Activated CD4-positive, alpha-beta T cell treated with anti-CD3 and anti-CD28 coated beads, Interleukin-2, amount 10 ng/mL, durations not matched to agents 24 days and 14 days (primary cell): ENCODE data around the gene OR51B5. TPM values are rescaled to one million over a fixed set of nuclear protein-coding genes. Genes with fewer than 3 reads are reported as not detected.
"Not testable (repeated sequence)": the region's sequence is repeated elsewhere in the genome, so short reads cannot be mapped to it uniquely, and the experiment has no call there.

ENCODE experiments used
- DNase-seq: peaks from one replicate; pipeline ENCODE4 v3.0.0; 2022
- H3K27ac Mint-ChIP-seq: one replicate; pipeline ENCODE4 v1.8.0; 2022; ENCODE audit warnings: mild to moderate bottlenecking, mixed read lengths
- H3K27me3 Mint-ChIP-seq: one replicate; pipeline ENCODE4 v1.8.0; 2022; ENCODE audit warnings: mixed read lengths
- H3K36me3 Mint-ChIP-seq: one replicate; pipeline ENCODE4 v1.8.0; 2022; ENCODE audit warnings: low read depth, mild to moderate bottlenecking, mixed read lengths
- H3K4me1 Mint-ChIP-seq: one replicate; pipeline ENCODE4 v1.8.0; 2021; ENCODE audit warnings: mixed read lengths
- H3K4me3 Mint-ChIP-seq: one replicate; pipeline ENCODE4 v1.8.0; 2022; ENCODE audit warnings: mild to moderate bottlenecking, moderate library complexity, mixed read lengths
- H3K9me3 Mint-ChIP-seq: one replicate; pipeline ENCODE4 v1.8.0; 2021; ENCODE audit warnings: mixed read lengths
- intact Hi-C: fragments of 100-400 bp; cut with micrococcal nuclease; formaldehyde crosslinking; loops from one replicate; pipeline ENCODE4 v1.15.1; 2023
- total RNA-seq: library from RNA; stranded (reverse); gene quantifications from 2 replicates; pipeline ENCODE4 v1.2.3, GENCODE V29; 2022

The OR51B5 gene
- total RNA-seq, 1 donor from 2014 or later = not detected

DNA sequence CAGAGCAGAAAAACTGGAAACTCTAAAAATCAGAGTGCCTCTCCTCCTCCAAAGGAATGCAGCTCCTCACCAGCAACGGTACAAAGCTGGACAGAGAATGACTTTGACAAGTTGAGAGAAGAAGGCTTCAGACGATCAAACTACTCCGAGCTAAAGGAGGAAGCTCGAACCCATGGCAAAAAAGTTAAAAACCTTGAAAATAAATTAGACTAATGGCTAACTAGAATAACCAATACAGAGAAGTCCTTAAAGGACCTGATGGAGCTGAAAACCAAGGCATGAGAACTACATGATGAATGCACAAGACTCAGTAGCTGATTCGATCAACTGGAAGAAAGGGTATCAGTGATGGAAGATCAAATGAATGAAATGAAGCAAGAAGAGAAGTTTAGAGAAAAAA, 12.7 kb upstream of the OR51B5 start:
- H3K27ac Mint-ChIP-seq, H3K9me3 Mint-ChIP-seq, H3K27me3 Mint-ChIP-seq, H3K36me3 Mint-ChIP-seq, H3K4me1 Mint-ChIP-seq, DNase-seq, intact Hi-C loops, H3K4me3 Mint-ChIP-seq: not testable (repeated sequence)

DNA sequence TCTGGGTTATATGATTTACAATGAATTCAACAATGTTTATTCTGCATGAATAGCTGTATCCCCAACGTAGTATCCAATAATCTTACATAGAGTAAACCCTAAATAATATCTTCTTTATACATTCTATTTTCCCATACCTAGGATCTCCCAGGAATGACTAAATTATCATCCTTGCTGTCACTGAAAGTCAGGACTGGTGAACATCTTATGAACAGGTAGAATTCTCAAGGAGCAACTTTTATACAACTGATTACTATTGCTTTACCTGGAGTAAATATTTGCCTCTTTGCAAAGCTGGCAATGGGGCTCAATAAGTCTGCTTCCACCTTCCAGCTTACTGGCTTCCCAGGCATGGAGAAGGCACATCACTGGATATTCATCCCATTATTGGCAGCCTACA, 7.9 kb upstream of the OR51B5 start, which contains the start of gene OR51B6:
OR51B6 (plus strand) TSS at position 301 of the 400 bp plus-strand sequence; CDS start at position 301, 0 bp downstream.
- intact Hi-C loops = no loop called here
- Mint-ChIP-seq H3K9me3 (no peaks in the 10 kb centered on the region), H3K27me3 (peaks cover 2% of the 10 kb centered on the region), H3K36me3 (no peaks in the 10 kb centered on the region), H3K27ac (no peak within 1 kb of the TSS), H3K4me3 (no peak within 1 kb of the TSS), H3K4me1 (no peaks in the 10 kb centered on the region)
- no peak for DNase-seq

DNA sequence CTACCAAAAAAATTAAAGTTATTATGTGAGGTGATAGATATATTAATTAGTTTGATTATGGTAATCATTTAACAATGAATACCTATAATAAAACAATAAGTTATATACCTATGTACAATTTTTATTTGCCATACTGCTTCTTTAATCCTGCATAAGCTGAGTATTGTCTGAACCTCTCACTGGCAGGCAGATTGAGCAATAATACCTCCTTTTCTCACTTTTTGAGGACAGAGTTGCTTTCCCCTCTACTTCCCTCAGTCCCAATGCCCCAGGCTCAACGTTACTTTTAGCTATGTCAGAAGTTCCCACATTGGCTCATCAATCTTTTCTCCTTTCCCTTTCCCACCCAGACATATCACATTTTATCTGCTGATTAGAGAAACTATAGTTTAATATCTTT, 6.2 kb upstream of the OR51B5 start:
- intact Hi-C loops = no loop called here
- H3K9me3 Mint-ChIP-seq = no peaks in the 10 kb centered on the region
- no peaks in the 10 kb centered on the region for H3K36me3 Mint-ChIP-seq
- peaks cover 2% of the 10 kb centered on the region for H3K27me3 Mint-ChIP-seq
- no peak overlapping the region for H3K4me3 Mint-ChIP-seq
- no peak overlapping the region for H3K27ac Mint-ChIP-seq
- H3K4me1 Mint-ChIP-seq = no peaks in the 10 kb centered on the region
- DNase-seq = no peak

DNA sequence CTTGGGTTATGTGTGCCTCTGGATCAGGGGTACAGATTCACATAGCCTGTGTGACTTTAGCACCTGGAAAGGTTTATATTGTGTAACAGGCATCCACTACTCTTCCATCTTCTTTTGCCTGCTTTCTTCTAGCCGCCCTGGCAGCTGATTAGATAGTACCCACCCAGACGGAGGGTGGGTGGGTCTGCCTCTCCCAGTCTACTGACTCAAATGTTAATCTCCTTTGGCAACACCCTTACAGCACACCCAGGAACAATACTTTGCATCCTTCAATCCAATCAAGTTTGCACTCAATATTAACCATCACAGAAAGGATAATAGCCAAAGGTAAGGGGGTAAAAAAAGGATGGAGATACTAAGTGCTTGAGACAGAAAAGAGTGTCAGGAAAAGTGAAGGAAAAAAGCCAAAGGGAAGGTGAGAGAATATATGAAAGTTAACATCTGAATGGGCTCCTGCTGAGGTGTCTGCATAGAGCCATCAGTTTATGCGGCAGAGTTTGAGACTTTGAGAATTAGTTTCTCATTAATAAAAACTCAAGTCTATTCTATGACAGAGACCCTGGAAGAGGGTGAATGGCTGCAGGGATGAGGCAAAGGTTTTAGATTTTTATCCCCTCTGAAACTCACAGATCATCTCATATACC, 5.3 kb upstream of the OR51B5 start:
- no peak for DNase-seq
- Mint-ChIP-seq H3K9me3 (no peaks in the 10 kb centered on the region), H3K36me3 (no peaks in the 10 kb centered on the region), H3K4me3 (no peak overlapping the region), H3K4me1 (no peaks in the 10 kb centered on the region), H3K27ac (no peak overlapping the region), H3K27me3 (peaks cover 2% of the 10 kb centered on the region)
- intact Hi-C loops = no loop called here

DNA sequence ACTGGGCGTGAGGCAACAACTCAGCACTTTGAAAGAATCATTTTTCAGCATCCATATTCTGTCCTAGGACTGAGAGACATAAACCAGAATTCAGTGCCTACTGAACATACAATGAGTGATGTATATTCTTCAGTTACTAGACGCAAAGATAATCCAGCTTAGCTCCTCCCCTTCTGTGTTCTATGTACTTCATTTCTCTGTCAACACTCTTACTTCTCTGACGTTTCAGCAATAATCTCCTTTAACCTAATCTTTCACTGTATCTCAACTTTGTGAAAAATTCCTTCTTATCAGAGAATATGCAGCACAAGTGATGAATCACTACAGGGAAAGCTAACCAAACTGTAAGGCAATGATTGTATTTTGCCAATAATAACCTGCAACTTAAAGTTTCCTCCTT, 2.5 kb upstream of the OR51B5 start:
- Mint-ChIP-seq H3K4me3 (no peak overlapping the region), H3K36me3 (no peaks in the 10 kb centered on the region), H3K27ac (no peak overlapping the region)

DNA sequence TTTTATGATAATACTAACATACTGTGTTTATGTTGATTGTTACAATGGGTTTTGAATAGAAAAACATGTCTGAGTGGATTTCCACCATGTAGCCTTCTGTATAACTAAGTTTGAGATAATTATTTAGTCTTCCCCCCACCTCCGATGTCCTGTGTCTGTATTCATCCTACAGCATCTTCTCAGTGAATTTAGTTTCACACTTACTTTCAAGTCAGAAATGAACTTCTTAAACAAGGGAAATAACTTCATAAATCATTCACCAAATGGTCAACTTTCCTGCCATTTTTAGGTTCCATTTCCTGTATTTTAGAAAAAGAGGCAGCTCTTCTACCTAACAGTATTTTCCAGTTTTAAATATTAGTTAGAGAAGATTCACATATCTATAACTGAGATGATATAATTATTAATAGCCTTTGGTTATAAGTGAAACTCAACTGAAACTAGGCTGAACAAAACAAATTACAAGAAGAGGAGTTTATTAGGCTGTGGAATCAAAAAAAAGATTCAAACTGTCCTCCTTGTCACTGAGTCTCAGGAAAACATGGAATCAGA, 3.5 kb downstream of the OR51B5 start:
- no peak overlapping the region for H3K4me3 Mint-ChIP-seq
- H3K4me1 Mint-ChIP-seq = no peaks in the 10 kb centered on the region
- H3K27me3 Mint-ChIP-seq = no peaks in the 10 kb centered on the region
- intact Hi-C loops = no loop called here
- H3K27ac Mint-ChIP-seq = no peak overlapping the region
- no peaks in the 10 kb centered on the region for H3K9me3 Mint-ChIP-seq
- no peaks in the 10 kb centered on the region for H3K36me3 Mint-ChIP-seq
- no peak for DNase-seq

More for the DNA sequence above, 2.5 kb upstream of the OR51B5 start:
- no peak for DNase-seq
- Mint-ChIP-seq H3K4me1 (no peaks in the 10 kb centered on the region), H3K9me3 (no peaks in the 10 kb centered on the region), H3K27me3 (peaks cover 2% of the 10 kb centered on the region)
- intact Hi-C loops = no loop called here

DNA sequence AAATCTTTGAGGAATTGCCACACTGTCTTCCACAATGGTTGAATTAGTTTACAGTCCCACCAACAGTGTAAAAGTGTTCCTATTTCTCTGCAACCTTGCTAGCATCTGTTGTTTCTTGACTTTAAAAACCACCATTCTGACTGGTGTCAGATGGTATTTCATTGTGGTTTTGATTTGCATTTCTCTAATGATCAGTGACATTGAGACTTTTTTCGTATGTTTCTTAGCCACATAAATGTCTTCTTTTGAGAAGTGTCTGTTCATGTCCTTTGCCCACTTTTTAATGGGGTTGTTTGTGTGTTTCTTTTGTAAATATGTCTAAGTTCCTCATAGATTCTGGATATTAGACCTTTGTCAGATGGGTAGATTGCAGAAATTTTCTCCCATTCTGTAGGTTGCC, 6.1 kb downstream of the OR51B5 start:
- H3K36me3 Mint-ChIP-seq, H3K27me3 Mint-ChIP-seq: not testable (repeated sequence)

DNA sequence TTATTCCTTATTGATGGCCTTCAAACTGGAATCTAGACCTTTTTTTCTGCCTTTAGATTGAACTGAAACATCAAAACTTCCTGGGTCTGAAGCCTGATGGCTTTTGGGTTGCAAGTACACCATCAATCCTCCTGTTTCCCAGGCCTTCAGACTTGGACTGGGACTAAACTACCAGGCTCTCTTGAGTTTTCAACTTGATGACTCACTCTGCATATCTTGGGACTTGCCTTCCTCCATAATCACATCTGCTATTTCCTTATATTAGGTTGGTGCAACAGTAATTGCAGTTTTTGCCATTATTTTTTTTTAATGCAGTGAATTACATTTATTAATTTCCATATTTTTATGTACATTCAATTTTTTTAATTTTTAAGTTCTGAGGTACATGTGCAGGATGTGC, 7.0 kb downstream of the OR51B5 start:
- no peak overlapping the region for H3K4me3 Mint-ChIP-seq
- no peaks in the 10 kb centered on the region for H3K9me3 Mint-ChIP-seq
- intact Hi-C loops = no loop called here
- no peak for DNase-seq
- H3K27ac Mint-ChIP-seq = no peak overlapping the region
- H3K4me1 Mint-ChIP-seq = no peaks in the 10 kb centered on the region
- no peaks in the 10 kb centered on the region for H3K36me3 Mint-ChIP-seq
- no peaks in the 10 kb centered on the region for H3K27me3 Mint-ChIP-seq

More for the DNA sequence above, 6.1 kb downstream of the OR51B5 start:
- DNase-seq, H3K27ac Mint-ChIP-seq, H3K4me3 Mint-ChIP-seq, intact Hi-C loops, H3K9me3 Mint-ChIP-seq, H3K4me1 Mint-ChIP-seq: not testable (repeated sequence)

DNA sequence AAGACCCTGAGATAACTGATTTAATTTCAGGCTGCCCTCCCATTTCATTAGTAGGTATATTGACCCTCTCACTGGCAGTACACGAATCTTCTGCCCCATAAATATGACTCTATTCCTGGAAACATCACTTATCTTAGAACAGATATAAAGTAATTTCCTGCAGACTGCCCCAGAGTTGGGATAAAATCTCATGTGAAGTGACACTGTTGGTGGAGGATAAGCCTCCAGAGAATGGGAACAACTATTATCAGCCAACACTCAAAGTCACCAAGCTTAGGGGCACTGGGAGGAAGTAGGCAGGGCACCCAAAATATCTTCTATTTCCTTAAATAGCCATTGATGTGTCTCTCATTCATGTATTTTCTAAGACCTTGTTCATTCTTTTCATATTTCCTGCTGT, 8.2 kb downstream of the OR51B5 start:
- intact Hi-C loops = no loop called here
- Mint-ChIP-seq H3K27ac (no peak overlapping the region), H3K36me3 (no peaks in the 10 kb centered on the region), H3K9me3 (no peaks in the 10 kb centered on the region), H3K27me3 (no peaks in the 10 kb centered on the region), H3K4me3 (no peak overlapping the region), H3K4me1 (no peaks in the 10 kb centered on the region)
- no peak for DNase-seq

DNA sequence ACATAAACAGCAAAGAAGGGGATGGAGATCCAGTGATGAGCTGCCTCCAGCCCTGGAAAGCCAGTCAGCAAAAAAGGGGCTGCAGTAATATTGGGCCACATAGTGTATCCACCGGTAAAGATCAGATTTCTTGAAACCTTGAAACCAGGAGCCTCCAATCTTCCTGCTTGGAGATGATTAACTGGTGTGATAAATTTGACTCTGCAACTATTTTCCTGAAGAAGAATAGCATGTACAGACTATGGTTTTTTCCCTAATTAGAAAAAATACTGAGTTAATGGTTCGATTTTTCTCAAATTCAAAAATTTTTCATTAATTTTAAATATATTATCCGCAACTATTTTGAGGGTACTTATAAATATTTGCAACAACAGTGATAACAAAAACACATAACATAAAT, 19.1 kb downstream of the OR51B5 start, which contains the start of gene OR51B2:
OR51B2 (minus strand) TSS at position 101 of the 400 bp plus-strand sequence; CDS start at position 101, 0 bp downstream.
- H3K9me3 Mint-ChIP-seq = no peaks in the 10 kb centered on the region
- no peak within 1 kb of the TSS for H3K4me3 Mint-ChIP-seq
- no peaks in the 10 kb centered on the region for H3K4me1 Mint-ChIP-seq
- H3K36me3 Mint-ChIP-seq = no peaks in the 10 kb centered on the region
- H3K27ac Mint-ChIP-seq = no peak within 1 kb of the TSS
- no peaks in the 10 kb centered on the region for H3K27me3 Mint-ChIP-seq
- no peak for DNase-seq
- intact Hi-C loops = no loop called here

DNA sequence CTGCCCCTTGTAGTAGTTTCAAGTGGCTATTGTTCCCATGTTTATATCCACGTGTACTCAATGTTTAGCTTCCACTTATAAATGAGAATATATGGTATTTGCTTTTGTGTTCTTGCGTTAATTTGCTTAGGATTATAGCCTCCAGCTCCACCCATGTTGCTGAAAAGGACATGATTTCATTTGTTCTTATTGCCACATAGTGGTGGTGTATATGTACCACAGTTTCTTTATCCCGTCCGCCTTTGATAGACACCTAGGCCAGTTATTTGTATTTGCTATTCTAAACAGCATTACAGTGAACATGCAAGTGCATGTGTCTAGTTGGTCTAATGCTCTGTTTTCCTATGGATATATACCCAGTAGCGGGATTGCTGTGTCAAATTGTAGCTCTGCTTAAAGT, 26.0 kb downstream of the OR51B5 start:
- Mint-ChIP-seq H3K4me1 (no peaks in the 10 kb centered on the region), H3K4me3 (no peak overlapping the region), H3K36me3 (no peaks in the 10 kb centered on the region), H3K9me3 (no peaks in the 10 kb centered on the region), H3K27me3 (no peaks in the 10 kb centered on the region), H3K27ac (no peak overlapping the region)
- no peak for DNase-seq
- intact Hi-C loops = no loop called here

DNA sequence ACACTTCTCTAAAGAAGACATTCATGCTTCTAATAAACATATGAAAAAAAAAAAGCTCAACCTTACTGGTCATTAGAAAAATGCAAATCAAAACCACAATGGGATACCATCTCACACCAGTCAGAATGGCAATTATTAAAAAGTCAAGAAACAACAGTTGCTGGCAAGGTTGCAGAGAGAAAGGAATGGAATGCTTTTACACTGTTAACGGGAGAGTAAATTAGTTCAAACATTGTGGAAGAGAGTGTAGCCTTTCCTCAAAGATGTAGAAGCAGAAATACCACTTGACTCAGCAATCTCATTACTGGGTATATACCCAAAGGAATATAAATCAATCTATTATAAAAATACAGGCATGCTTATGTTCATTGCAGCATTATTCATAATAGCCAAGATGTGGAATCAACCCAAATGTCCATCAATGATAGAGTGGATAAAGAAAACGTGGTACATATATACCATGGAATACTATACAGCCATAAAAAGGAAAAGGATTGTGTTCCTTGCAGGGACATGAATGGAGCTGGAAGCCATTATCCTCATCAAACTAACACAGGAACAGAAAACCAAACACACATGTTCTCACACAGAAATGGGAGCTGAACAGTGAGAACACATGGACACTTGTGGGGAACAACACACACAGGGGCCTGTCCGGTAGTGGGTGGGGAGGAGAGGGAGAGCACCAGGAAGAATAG, 29.8 kb downstream of the OR51B5 start:
- intact Hi-C loops, H3K36me3 Mint-ChIP-seq, H3K4me3 Mint-ChIP-seq, DNase-seq, H3K4me1 Mint-ChIP-seq, H3K9me3 Mint-ChIP-seq, H3K27me3 Mint-ChIP-seq, H3K27ac Mint-ChIP-seq: not testable (repeated sequence)

DNA sequence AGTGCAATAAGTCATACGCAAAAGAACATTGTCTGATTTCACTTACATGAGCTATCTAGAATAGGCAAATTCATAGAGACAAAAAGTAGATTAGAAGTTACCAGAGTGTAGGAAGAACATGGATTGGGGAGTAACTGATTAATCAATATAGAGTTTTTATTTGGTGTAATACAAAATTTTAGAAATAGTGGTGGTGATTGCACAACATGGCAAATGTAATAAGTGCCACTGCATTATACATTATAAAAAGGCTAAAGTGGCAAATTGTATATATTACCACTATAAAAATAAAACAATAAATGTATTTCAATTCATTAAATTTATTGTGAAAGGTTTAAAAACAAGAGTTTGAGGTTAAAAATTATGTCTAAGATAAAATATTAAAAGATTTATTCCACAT, 32.9 kb downstream of the OR51B5 start:
- no peak for DNase-seq
- H3K27me3 Mint-ChIP-seq = peaks cover 1% of the 10 kb centered on the region
- H3K36me3 Mint-ChIP-seq = no peaks in the 10 kb centered on the region
- H3K9me3 Mint-ChIP-seq = no peaks in the 10 kb centered on the region
- H3K4me1 Mint-ChIP-seq = no peaks in the 10 kb centered on the region
- intact Hi-C loops = no loop called here
- no peak overlapping the region for H3K27ac Mint-ChIP-seq
- H3K4me3 Mint-ChIP-seq = no peak overlapping the region

DNA sequence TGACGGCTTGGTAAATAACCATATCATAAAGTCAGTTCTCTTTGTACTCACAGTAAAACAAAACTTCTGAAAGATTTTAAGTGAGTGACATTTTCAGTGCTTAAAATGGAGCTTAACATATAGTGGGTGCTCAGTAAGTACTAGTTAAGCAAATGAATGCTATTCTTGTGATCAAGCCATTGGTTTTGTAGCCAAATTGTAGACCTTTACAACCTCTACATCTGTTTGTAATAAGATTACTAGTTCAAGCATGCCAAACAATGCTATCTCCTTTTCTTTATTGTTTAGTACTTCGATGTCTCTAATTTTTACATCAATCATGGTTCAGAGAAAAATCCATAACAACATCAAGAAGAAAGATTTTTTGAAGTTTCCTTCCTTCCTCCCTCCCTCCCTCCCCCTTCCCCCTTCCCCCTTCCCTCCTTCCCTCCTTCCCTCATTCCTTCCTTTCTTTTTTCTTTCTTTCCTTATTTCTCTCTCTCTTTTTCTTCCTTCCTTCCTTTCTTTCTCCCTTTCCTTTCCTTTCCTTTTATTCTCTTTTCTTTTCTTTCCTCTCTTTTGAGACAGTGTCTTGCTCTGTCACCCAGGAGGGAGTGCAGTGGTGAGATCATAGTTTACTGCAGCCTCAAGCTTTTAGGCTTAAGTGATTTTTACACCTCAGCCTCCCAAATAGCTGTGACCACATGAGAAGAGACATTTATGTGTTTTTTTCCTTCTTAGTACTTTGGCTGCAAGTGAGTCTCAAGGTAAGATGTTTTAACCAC, 35.9 kb downstream of the OR51B5 start:
- Mint-ChIP-seq H3K27me3 (peaks cover 1% of the 10 kb centered on the region), H3K9me3 (no peaks in the 10 kb centered on the region), H3K4me3 (no peak overlapping the region), H3K36me3 (no peaks in the 10 kb centered on the region), H3K27ac (no peak overlapping the region), H3K4me1 (no peaks in the 10 kb centered on the region)
- intact Hi-C loops = no loop called here
- DNase-seq = no peak
